ENCODE data around the gene GPC5.

- TF ChIP-seq EP300 (IDR thresholded peaks at IDR 0.05; ENCODE audit: borderline replicate concordance) (no peak), TAF1 (IDR thresholded peaks at IDR 0.05; ENCODE audit: low read depth) (no peak), RAD21 (IDR thresholded peaks at IDR 0.05; ENCODE audit: low read depth) (no peak), REST (IDR thresholded peaks at IDR 0.05; ENCODE audit: low read depth) (no peak), YY1 (IDR thresholded peaks at IDR 0.05; ENCODE audit: low read depth) (no peak), MAX (IDR thresholded peaks at IDR 0.05) (no peak), EGR1 (IDR thresholded peaks at IDR 0.05) (no peak), NFIC (IDR thresholded peaks at IDR 0.05) (no peak), USF1 (IDR thresholded peaks at IDR 0.05) (no peak), CREB1 (IDR thresholded peaks at IDR 0.05; ENCODE audit: low read depth) (no peak)
These were observed 699.0 kb downstream of the GPC5 start for GRCh38 chr13:92097337-92097903.
